Measurements from ENCODE around the gene PTGDS. TPM values are rescaled to one million over a fixed set of nuclear protein-coding genes. Genes with fewer than 3 reads are reported as not detected.

Gene PTGDS
- not detected in 2 replicates for total RNA-seq (2014; rRNA removed; shearing (Covaris generic))

DNA sequence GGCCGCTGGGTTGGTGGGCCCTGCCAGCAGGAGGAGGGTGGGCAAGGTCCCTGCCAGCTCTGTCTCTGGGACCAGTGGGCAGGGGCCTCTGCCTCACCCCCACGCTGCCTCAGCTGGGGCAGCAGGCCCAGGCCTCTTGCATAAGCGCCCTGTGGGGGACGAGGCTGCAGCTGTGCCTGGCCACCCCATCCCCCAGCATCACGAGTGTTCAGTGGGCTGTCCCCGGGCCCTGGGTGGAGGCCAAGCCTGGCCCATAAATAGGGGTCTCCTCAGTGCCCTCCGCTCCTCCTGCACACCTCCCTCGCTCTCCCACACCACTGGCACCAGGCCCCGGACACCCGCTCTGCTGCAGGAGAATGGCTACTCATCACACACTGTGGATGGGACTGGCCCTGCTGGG is at the start of gene PTGDS:
Gene PTGDS (plus strand): TSS at position 282 of the 400 bp plus-strand sequence. CDS start 75 bp downstream, at position 357.
- no peak for DNase-seq (ENCODE audit: low read depth)

- no peak for DNase-seq (ENCODE audit: low read depth)
These were observed 48.7 kb upstream of the PTGDS start for GRCh38 chr9:136928591-136928990.

GRCh38 chr9:136930014-136930413 is 47.3 kb upstream of the PTGDS start:
- DNase-seq (ENCODE audit: low read depth): no peak

DNA sequence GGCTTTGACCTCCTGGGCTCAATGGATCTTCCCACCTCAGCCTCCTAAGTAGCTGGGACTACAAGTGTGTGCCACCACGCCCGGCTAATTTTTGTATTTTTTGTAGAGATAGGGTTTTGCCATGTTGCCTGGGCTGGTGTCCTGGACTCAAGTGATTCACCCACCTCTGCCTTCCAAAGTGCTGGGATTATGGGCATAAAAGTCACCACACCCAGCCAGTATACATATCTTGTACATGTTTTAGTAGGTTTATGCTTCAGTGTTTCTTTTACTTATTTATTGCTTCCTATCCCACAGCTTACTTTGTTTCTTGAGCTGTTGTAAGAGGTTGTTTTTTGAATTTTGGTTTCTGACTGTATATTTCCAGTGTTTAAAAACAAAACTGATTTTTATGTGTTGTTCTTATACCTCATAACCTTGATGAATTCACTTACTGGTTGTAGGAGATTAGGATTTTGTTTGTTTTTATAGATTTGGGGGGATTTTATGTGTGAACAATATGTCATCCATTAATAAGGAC is 45.6 kb upstream of the PTGDS start:
- no peak for DNase-seq (ENCODE audit: low read depth)

- DNase-seq (ENCODE audit: low read depth): no peak
These were observed 43.0 kb upstream of the PTGDS start for GRCh38 chr9:136934277-136934676.

DNA sequence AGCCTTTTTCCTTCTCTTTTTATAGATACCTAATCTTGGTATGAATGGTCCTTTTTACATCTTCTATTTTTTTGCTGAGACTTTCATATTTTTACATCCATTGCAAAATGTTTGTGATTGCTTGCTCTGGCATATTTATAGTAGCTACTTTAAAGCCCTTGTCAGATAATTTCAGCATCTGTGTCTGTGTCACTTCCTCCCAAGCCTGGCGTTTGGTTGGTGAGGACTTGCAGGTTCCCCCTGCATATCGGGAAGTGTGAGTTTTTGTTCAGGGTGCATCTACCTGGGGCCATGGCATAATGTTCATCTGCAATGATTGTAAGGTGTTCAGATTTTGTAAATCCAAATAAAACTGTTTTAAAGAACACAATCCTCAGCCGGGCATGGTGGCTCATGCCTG is 41.7 kb upstream of the PTGDS start:
- no peak for DNase-seq (ENCODE audit: low read depth)

DNA sequence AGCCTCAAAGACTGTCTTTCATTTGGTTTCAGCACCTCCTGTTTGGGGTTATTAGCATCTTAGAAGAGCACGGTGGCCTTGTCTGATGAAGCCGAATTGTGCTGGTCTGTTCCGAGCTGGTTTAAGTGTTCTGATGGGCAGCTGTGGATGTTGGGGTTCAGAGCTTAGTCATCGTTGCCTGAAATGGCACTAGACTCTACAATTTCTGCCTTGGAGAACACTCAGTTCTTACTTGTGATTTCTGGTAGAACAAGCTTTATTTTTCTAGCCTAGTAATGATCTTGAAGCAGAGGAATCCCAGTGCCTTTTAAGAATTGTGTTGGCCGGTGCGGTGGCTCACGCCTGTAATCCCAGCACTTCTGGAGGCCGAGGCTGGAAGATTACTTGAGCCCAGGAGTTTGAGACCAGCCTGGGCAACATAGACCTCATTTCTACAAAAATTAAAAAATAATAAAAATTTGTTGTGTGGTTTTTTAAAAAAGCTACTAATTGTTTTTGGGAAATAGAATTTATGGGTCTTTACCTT is 40.6 kb upstream of the PTGDS start:
- no peak for DNase-seq (ENCODE audit: low read depth)

GRCh38 chr9:136937186-136938001 is 39.9 kb upstream of the PTGDS start:
- no peak for DNase-seq (ENCODE audit: low read depth)

DNA sequence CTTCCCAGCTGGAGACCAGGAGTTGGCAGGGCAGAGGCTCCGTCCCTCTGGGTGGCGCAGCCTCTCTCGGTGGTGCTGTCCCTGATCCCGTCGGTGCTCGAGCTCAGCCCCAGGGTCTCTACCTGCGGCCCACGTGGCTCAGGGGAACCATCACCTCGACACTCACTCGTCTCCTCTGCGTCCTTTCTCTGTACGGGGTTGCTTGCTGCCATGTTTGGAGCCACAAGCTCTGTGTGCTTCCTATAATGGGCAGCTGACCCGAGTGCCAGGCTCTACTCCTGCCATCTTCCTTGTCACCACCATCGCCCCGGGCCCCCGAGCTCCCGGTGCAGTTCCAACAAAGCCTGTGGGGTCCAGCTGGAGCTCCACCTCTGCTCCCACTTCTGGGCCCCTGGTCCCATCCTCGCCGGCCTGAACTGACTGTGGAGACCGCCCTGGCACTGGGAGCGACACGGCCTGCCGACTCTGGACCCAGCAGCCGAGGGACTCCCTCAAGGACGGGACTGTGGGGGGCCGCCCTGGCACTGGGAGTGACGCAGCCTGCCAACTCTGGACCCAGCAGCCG is 37.8 kb upstream of the PTGDS start:
- no peak for DNase-seq (ENCODE audit: low read depth)

- no peak for DNase-seq (ENCODE audit: low read depth)
These were observed 37.2 kb upstream of the PTGDS start for GRCh38 chr9:136939996-136940525.

- no peak for DNase-seq (ENCODE audit: low read depth)
These were observed 36.6 kb upstream of the PTGDS start for GRCh38 chr9:136940526-136941230.

- no peak for DNase-seq (ENCODE audit: low read depth)
These were observed 35.8 kb upstream of the PTGDS start for GRCh38 chr9:136941231-136942111.

GRCh38 chr9:136942112-136942880 is 35.0 kb upstream of the PTGDS start:
- DNase-seq (ENCODE audit: low read depth): no peak

DNA sequence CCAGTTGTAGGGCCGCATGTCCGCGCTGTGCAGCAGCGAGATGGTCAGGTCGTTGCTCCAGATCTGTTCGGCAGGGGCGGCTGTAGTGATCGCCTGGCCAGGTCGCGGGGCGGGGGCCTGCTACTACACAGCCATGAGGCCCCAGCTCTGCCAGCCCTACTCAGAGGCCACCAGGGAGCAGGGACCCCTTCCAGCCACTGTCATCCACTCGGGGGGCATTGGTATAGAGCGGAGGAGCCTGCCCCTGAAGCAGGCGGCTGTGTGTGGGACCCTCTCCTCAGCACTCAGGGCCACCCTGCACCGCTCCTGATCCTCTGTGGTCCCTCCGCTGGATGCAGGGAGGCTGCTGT is 34.4 kb upstream of the PTGDS start:
- no peak for DNase-seq (ENCODE audit: low read depth)

GRCh38 chr9:136943291-136944211 is 33.8 kb upstream of the PTGDS start:
- peak; percentile 69 for DNase-seq (ENCODE audit: low read depth)

DNA sequence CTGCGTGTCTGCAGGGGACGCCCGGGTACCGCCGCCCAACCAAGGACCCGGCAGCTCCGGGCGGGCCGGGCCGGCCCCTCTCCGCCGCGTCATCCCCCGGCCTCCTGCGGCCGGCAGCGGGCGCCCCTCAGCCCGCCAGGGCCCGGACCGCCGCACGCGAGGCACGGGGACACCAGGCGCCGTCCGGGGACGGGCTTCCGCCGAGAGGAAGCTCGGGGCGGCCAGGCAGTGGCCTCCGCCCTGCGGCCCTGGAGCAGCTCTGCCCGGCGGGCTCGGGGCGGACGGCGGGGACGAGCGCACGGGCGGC is 33.1 kb upstream of the PTGDS start:
- no peak for DNase-seq (ENCODE audit: low read depth)

GRCh38 chr9:136944519-136945332 is 32.6 kb upstream of the PTGDS start, which contains the start of the genes C8G and FBXW5:
Gene C8G, plus strand, starts transcription at chr9:136945243. Its CDS starts 78 bp downstream, at chr9:136945321.
Gene FBXW5, minus strand, starts transcription at chr9:136944738. Its CDS starts 655 bp downstream, at chr9:136944083.
- peak; percentile 99 for DNase-seq (ENCODE audit: low read depth)
